GM20000 (cell line): ENCODE results near the gene BSN.

ENCODE experiments used
- DNase-seq: peaks from one replicate; pipeline ENCODE4 v3.0.0; 2012; ENCODE audit warnings: low spot score
- TF ChIP-seq, protein P1 (sequence below): IDR thresholded peaks from 2 replicates; pipeline ENCODE4 v1.5.1; 2012; ENCODE audit warnings: mild to moderate bottlenecking, control low read depth; ENCODE audit errors: extremely low read depth, missing control alignments

Gene BSN

DNA sequence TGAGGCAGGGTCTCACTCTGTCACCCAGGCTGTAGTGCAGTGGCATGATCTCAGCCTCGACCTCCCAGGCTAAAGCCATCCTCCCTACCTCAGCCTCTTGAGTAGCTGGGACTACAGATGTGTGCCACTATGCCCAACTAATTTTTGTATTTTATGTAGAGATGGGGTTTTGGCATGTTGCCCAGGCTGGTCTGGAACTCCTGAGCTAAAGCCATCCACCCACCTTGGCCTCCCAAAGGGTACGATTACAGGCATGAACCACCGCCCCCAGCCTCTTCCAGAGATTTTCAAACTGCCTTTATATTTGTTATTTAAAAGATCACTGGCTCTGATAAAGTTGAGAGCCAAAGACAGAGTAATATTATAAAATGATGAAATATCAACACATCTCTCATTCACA is 37.3 kb downstream of the BSN start:
- TF ChIP-seq, protein P1, sequence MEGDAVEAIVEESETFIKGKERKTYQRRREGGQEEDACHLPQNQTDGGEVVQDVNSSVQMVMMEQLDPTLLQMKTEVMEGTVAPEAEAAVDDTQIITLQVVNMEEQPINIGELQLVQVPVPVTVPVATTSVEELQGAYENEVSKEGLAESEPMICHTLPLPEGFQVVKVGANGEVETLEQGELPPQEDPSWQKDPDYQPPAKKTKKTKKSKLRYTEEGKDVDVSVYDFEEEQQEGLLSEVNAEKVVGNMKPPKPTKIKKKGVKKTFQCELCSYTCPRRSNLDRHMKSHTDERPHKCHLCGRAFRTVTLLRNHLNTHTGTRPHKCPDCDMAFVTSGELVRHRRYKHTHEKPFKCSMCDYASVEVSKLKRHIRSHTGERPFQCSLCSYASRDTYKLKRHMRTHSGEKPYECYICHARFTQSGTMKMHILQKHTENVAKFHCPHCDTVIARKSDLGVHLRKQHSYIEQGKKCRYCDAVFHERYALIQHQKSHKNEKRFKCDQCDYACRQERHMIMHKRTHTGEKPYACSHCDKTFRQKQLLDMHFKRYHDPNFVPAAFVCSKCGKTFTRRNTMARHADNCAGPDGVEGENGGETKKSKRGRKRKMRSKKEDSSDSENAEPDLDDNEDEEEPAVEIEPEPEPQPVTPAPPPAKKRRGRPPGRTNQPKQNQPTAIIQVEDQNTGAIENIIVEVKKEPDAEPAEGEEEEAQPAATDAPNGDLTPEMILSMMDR, result no peak
- no peak for DNase-seq

DNA sequence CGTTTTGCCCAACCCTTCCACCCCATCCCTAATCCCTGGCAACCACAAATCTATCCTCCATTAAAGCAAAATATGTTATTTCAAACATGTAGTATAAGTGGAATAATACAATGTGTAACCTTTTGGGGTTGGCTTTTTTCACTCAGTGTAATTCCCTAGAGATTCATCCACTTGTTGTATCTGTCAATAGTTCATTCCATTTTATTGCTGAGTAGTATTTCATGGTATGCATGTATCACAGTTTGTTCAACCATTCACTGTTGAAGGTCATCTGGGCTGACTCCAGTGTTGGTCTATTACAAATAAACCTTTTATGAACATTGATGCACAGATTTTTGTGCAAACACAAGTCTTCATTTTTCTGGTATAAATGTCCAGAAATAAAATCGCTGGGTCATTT is 38.8 kb downstream of the BSN start:
- no peak for DNase-seq
- TF ChIP-seq, protein P1, result no peak

DNA sequence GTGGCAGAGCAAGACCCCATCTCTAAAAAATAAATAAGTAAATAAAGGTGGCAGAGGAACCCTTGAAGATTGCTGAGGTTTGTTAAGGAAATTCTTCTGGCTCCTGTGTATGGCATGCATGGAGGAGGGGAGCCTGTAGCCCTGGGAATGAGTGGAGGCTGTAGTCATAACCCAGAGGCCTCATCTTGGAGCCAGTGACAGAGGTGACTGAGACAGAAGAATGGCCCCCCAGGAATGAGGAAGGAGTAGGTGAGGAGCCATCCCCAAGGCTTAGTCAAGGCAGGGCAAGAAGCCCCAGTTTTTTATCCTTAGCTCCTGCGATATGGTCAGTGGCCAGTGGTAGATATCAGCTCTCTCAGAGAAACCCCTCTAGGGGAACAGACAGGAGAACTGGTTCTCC is 46.5 kb downstream of the BSN start:
- DNase-seq, result no peak
- TF ChIP-seq, protein P1, result no peak

DNA sequence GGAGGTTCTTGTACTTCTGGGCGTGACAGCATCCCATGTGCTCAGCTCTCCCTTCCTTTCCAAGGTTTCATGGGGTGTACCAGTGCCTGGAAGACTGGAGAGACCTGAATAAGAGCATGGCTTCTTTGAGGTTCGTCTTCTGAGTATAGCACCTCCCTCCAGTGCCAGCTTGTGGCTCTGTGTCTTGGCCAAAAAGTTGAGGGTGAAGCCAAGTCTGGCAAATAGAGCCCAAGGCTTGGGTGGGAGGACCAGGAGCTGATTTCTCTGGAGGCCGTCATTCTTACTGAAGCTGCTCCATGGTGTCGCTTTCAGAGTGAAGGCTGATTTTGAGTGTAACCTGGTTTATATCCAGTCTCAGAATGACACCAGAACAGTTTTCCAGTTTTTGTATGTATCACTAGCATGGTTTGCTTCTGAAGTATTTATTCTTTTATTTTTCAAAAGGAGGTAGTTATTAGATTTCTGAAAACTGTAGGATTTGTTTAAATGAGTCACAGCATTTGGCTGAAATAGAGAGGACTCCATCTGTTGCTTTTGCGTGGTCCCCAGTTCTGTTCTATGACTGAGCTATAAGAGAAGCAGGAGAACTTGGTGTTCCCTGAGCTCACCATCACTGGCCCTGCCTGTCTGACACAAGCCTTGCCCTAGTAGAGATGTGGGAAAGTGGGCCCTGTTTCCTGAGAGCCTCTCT is 47.2 kb downstream of the BSN start:
- TF ChIP-seq, protein P1, result no peak

DNA sequence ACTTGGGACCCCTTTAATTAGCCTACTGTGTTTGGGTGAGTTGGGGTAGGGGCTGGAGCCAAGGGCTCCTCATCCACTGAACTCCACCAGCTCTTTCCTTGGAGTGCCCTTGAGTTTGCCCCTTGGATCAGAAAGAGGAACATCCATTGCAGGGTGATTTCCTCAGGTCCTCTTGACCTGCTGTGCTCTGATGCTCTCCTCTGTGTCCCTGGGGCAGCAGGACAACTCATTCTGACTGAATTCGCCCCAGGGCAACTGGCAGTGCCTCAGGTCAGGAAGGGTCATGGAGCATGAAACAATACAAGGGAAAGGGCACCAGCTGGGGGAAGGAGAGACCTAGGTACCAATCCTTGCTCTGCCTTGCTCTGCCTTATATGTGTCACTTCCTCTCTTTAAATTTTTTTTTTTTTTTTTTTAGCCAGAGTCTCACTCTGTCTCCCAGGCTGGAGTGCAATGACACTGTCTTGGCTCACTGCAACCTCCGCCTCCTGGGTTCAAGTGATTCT is 47.8 kb downstream of the BSN start:
- TF ChIP-seq, protein P1, result no peak
- no peak for DNase-seq

More for the DNA sequence above, 47.2 kb downstream of the BSN start:
- DNase-seq, result no peak

DNA sequence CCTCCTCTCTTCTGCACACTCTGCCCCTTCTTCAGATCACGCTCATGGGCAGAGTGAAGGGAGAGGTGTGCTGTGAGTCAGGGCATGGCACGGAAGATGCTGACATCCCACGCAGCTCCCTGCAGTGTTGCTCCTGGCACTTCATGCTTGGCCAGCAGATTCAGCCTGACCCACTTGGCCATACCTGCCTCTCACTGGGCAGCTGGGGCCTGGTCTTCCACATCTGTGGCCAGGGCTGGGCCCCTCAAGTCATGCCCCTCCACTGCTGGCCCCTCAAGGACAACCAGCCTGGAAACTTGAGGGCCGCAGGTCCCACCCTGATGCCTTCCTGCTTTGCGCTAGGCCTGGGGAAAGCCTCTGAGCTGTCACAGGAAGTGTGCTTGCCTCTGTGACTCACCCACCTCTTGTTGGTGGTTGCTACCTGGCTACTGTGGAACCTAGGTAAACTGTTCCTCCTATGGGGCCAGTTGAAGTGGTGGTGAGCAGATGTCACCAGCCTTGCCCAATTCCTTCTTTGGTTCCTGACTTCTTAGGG is 48.7 kb downstream of the BSN start:
- no peak for DNase-seq
- TF ChIP-seq, protein P1, result no peak

DNA sequence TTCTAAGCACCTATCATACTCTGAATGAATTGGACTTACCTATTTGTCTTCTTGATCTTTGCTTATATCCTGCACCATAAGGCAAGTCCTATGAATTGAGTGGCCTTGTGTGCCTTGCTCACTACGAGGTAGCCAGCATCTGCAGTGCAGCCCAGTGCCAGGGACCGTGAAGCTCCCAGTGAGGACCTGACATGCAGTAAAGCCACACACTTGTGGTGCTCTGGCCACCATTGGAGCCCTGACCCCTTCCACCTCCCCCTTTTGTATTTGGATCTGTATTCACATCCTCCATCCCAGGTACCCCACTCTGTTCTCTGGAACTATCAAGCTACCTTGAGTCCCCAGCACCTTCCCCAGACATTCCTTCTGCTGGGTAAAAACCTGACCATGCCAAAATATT is 52.1 kb downstream of the BSN start:
- no peak for DNase-seq
- TF ChIP-seq, protein P1, result no peak
